CD4-positive, alpha-beta T cell treated with Interferon gamma for 1 hour (primary cell): ENCODE results near the gene TRMT2A.
"Not testable (repeated sequence)": the region's sequence is repeated elsewhere in the genome, so short reads cannot be mapped to it uniquely, and the experiment has no call there.

Source experiments
- DNase-seq: peaks from one replicate; pipeline ENCODE4 v3.0.0-alpha.2; 2020

TRMT2A gene, protein sequence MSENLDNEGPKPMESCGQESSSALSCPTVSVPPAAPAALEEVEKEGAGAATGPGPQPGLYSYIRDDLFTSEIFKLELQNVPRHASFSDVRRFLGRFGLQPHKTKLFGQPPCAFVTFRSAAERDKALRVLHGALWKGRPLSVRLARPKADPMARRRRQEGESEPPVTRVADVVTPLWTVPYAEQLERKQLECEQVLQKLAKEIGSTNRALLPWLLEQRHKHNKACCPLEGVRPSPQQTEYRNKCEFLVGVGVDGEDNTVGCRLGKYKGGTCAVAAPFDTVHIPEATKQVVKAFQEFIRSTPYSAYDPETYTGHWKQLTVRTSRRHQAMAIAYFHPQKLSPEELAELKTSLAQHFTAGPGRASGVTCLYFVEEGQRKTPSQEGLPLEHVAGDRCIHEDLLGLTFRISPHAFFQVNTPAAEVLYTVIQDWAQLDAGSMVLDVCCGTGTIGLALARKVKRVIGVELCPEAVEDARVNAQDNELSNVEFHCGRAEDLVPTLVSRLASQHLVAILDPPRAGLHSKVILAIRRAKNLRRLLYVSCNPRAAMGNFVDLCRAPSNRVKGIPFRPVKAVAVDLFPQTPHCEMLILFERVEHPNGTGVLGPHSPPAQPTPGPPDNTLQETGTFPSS

GRCh38 chr22:20116951-20117632 is at the start of gene TRMT2A:
Gene TRMT2A (minus strand): TSS chr22:20117226. CDS start chr22:20116906, 320 bp downstream.
- peak; percentile 97 for DNase-seq

- no peak for DNase-seq
These were observed 49.7 kb upstream of the TRMT2A start for GRCh38 chr22:20166703-20167102.

- no peak for DNase-seq
These were observed 48.9 kb upstream of the TRMT2A start for GRCh38 chr22:20165913-20166312.

GRCh38 chr22:20165421-20165820 is 48.4 kb upstream of the TRMT2A start:
- no peak for DNase-seq

DNA sequence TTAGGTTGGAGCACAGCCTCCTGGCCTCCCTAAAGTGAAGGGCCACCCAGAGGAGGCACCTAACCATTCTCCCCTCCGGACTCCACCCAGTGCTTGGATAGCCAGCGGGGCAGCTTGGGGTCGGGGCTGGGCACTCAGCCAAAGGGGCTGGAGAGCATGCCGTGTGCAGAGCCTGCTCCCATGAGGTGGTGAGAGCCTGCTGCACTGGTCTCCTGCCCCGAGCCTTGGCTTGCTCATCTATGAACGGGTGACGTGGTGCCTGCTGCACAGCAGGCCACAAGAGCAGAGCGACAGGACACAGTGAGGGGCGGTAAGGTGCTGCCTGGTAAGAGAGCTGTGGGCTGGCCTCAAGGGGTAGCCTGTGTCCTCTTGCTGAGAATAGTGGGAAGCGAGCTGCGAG is 47.8 kb upstream of the TRMT2A start:
- DNase-seq = no peak

- DNase-seq = no peak
These were observed 43.0 kb upstream of the TRMT2A start for GRCh38 chr22:20160041-20160440.

- DNase-seq = not testable (repeated sequence)
These were observed 42.5 kb upstream of the TRMT2A start for GRCh38 chr22:20159531-20159930.

- no peak for DNase-seq
These were observed 42.0 kb upstream of the TRMT2A start for GRCh38 chr22:20159076-20159475.

DNA sequence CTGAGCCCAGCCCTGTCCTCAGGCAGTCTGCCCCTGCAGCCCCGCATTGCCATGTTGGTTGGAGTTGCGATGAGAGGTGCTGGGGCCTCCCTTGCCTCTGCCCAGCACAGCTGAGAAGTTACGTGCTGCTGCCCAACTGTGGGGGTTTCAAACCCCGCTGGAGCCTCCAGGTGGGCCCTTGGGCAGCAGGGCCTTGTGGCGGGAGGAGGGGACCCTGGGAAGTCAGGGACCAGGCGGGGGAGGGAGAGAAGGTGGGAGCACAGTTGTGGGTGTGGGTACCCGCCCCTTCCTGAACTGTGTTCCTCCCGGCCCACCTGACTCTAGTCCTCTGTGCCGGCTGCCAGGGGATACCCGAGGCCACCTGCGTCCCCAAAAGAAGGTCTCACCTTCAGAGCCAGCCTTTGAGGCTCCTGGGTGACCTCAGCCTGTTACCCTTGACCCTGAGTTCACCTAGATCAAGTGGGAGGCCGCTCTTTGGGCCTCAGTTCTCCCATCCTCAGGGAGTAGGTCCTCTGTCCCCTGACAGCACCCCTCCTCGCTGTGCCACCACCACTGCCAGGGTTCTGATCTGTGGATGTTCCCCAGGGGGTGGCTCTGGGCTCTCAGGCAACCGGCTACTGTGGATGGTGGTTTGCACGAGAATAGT is 41.5 kb upstream of the TRMT2A start:
- DNase-seq = no peak

- DNase-seq = no peak
These were observed 40.6 kb upstream of the TRMT2A start for GRCh38 chr22:20157430-20158183.

- peak; percentile 84 for DNase-seq
These were observed 39.8 kb upstream of the TRMT2A start for GRCh38 chr22:20156611-20157429.

- no peak for DNase-seq
These were observed 39.0 kb upstream of the TRMT2A start for GRCh38 chr22:20156042-20156389.

- DNase-seq = no peak
These were observed 38.5 kb upstream of the TRMT2A start for GRCh38 chr22:20155330-20156041.

DNA sequence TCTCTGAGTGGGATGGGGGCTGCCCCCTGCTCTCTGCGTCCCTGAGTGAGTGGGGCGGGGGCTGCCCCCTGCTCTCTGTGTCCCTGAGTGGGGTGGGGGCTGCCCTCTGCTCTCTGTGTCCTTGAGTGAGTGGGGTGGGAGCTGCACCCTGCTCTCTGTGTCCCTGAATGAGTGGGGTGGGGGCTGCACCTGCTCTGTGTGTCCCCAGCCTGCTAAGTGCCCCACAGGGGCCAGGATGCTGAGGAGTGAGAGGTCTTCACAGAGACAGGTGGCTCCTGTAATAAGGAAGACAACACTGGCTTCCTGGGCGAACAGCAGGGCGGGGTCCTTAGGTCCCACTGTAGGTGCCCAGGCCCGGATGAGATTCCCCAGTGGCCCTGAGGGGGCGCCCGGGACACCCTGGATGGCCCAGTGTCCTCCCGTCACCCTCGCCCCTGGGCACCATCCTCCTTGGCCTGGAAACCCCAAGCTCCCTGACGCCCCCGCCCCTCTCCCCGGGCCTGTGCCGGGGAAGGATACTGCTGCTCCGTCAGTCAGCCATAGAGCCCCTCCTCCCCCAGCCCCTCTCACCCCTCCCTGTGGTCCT is 37.7 kb upstream of the TRMT2A start:
- DNase-seq = no peak

- DNase-seq = no peak
These were observed 36.9 kb upstream of the TRMT2A start for GRCh38 chr22:20153945-20154344.

DNA sequence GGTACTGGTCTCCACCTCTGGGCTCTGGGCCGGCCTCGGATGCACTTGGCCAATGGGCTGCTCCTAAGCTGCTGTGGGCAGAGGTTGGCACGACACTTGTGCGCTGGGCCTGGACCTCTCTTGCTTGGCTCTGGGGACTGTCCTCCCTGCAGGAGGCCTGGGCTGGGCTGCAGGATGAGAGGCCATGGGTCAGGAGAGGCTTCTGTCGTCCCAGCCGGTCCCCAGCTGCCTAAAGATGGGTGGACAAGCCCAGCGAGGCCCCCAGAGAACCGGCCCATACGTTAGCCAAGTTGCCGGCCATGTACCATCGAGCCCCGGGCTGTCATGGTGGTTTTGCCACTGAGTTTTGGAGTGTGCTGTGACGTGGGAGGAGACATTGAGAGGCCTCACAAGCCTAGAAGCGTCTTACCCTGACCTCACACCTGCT is 35.5 kb upstream of the TRMT2A start:
- DNase-seq = no peak

- no peak for DNase-seq
These were observed 34.2 kb upstream of the TRMT2A start for GRCh38 chr22:20151276-20151588.

DNA sequence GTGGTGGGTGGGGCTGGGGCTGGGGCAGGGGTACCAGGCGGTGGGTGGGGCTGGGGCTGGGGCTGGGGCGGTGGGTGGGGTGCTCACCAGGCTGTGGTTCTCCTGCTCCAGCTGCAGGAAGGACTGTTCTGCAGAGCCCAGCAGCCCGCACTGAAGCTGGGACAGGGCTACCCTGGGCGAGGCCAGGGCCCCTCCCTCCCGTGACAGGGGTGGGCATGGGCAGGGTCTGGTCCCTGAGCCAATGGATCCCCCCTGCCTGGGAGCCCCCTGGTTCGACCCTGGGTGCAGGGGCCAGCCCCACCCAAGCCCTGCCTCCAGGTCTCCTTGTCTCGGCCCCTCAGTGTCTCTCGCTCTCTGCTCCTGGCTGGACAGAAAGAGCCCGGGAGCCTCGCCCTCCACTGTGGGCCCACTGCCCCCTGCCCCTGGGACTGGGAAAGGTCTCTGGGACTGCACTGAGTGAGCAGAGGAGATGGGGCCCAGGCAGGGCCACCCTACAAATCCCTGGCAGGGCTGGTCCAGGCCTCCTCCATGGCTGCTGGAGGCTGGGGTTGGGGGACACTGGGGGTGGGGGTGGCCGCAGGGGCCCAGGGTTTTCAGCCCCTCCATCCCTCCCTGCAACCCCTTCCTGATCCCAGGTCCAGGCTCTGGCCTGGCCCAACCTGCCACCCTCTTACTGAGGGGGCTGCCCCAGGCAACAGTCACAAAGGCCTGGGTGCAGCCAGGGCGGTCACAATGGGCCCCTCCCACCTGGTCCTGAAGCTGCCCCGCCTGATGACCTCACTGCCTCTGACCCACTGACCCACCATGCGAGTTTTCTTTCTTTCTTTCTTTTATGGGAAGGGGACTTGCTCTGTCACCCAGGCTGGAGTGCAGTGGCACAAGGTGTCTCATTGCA is 33.6 kb upstream of the TRMT2A start, which contains the start of gene CCDC188:
TSS of gene CCDC188 (minus strand) at position 675 of the 895 bp plus-strand sequence. CDS start at position 606, 69 bp downstream.
- DNase-seq = no peak
